H1 (cell line): Measurements from ENCODE around the gene ZPR1. TPM values are rescaled to one million over a fixed set of nuclear protein-coding genes. Genes with fewer than 3 reads are reported as not detected.

Experiments used
- BCL11A ChIP-seq, 2 experiments: IDR thresholded peaks; one replicate each; pipeline ENCODE4 v1.6.1; 2011; ENCODE audit warnings: low read depth in 2 of 2, low read length in 2 of 2, mild to moderate bottlenecking in 2 of 2
- CBX5 ChIP-seq: fragments of 300-800, 300-1000 bp; sonication (generic); IDR thresholded peaks from 2 replicates; pipeline ENCODE4 v1.7.1; 2016; ENCODE audit warnings: antibody characterized with exemption, low read length, low read depth
- JUN ChIP-seq: IDR thresholded peaks from 2 replicates; pipeline ENCODE4 v1.6.1; 2011; ENCODE audit warnings: low read depth, mild to moderate bottlenecking, improper control_type of control experiment, low read length
- JUND ChIP-seq: IDR thresholded peaks from 2 replicates; pipeline ENCODE4 v1.6.1; 2011; ENCODE audit warnings: mild to moderate bottlenecking, improper control_type of control experiment, low read length
- KDM4A ChIP-seq: IDR thresholded peaks from one replicate; pipeline ENCODE4 v1.7.1; 2012; ENCODE audit warnings: low read depth, mild to moderate bottlenecking, moderate library complexity, low read length, inconsistent platforms; ENCODE audit not compliant: severe bottlenecking
- NRF1 ChIP-seq: IDR thresholded peaks from 2 replicates; pipeline ENCODE4 v1.6.1; 2011; ENCODE audit warnings: mild to moderate bottlenecking, low read depth, low read length, improper control_type of control experiment
- RBBP5 ChIP-seq: IDR thresholded peaks from 2 replicates; pipeline ENCODE4 v1.7.1; 2012; ENCODE audit warnings: low read depth, mild to moderate bottlenecking, inconsistent platforms, low read length, moderate library complexity, borderline replicate concordance
- SIRT6 ChIP-seq: IDR thresholded peaks from one replicate; pipeline ENCODE4 v1.7.1; 2012; ENCODE audit warnings: low read length, inconsistent platforms
- SP1 ChIP-seq: IDR thresholded peaks from 2 replicates; pipeline ENCODE4 v1.6.1; 2011; ENCODE audit warnings: low read depth, low read length
- SP4 ChIP-seq: IDR thresholded peaks from 2 replicates; pipeline ENCODE4 v1.6.1; 2012; ENCODE audit warnings: low read length, inconsistent platforms
- TCF12 ChIP-seq: IDR thresholded peaks from 2 replicates; pipeline ENCODE4 v1.6.1; 2011; ENCODE audit warnings: low read depth, mild to moderate bottlenecking, low read length
- polyA plus RNA-seq, 7 experiments: library from polyadenylated mRNA; depleted of rRNA in 3 of 7; stranded (reverse) in 5 of 7; unstranded in 2 of 7; fragments of >200 nt in 5 of 7; fragments of 200-250 nt in 2 of 7; gene quantifications; 1 replicate in 5 of 7; 2 replicates in 1 of 7; 4 replicates in 1 of 7; pipeline versions ENCODE4 v1.2.1 to v1.2.3, GENCODE V29; 2011 to 2013; ENCODE audit warnings: missing spikeins in 2 of 7, mixed read lengths in 2 of 7
- total RNA-seq: library from RNA; stranded (reverse); fragmentation: NEBNext Ultra II Directional; extraction: Animal tissue kit (Norgen Biotek cat#: 25700); gene quantifications from 2 replicates; pipeline ENCODE4 v1.2.1, GENCODE V29; 2021
- TF ChIP-seq, protein P1 (sequence below): fragments of 300-600 bp; sonication (generic); IDR thresholded peaks from 2 replicates; pipeline ENCODE4 v1.7.1; 2012; ENCODE audit warnings: low read length, moderate library complexity, mild to moderate bottlenecking, inconsistent platforms; ENCODE audit not compliant: insufficient replicate concordance

ZPR1 gene
- total and polyA plus RNA-seq, 2 of the 8 experiments (the other 6 are each of a cell fraction or from before 2014, with no cell fraction given), result 36.7 to 70.5 TPM

- TF ChIP-seq, protein P1, sequence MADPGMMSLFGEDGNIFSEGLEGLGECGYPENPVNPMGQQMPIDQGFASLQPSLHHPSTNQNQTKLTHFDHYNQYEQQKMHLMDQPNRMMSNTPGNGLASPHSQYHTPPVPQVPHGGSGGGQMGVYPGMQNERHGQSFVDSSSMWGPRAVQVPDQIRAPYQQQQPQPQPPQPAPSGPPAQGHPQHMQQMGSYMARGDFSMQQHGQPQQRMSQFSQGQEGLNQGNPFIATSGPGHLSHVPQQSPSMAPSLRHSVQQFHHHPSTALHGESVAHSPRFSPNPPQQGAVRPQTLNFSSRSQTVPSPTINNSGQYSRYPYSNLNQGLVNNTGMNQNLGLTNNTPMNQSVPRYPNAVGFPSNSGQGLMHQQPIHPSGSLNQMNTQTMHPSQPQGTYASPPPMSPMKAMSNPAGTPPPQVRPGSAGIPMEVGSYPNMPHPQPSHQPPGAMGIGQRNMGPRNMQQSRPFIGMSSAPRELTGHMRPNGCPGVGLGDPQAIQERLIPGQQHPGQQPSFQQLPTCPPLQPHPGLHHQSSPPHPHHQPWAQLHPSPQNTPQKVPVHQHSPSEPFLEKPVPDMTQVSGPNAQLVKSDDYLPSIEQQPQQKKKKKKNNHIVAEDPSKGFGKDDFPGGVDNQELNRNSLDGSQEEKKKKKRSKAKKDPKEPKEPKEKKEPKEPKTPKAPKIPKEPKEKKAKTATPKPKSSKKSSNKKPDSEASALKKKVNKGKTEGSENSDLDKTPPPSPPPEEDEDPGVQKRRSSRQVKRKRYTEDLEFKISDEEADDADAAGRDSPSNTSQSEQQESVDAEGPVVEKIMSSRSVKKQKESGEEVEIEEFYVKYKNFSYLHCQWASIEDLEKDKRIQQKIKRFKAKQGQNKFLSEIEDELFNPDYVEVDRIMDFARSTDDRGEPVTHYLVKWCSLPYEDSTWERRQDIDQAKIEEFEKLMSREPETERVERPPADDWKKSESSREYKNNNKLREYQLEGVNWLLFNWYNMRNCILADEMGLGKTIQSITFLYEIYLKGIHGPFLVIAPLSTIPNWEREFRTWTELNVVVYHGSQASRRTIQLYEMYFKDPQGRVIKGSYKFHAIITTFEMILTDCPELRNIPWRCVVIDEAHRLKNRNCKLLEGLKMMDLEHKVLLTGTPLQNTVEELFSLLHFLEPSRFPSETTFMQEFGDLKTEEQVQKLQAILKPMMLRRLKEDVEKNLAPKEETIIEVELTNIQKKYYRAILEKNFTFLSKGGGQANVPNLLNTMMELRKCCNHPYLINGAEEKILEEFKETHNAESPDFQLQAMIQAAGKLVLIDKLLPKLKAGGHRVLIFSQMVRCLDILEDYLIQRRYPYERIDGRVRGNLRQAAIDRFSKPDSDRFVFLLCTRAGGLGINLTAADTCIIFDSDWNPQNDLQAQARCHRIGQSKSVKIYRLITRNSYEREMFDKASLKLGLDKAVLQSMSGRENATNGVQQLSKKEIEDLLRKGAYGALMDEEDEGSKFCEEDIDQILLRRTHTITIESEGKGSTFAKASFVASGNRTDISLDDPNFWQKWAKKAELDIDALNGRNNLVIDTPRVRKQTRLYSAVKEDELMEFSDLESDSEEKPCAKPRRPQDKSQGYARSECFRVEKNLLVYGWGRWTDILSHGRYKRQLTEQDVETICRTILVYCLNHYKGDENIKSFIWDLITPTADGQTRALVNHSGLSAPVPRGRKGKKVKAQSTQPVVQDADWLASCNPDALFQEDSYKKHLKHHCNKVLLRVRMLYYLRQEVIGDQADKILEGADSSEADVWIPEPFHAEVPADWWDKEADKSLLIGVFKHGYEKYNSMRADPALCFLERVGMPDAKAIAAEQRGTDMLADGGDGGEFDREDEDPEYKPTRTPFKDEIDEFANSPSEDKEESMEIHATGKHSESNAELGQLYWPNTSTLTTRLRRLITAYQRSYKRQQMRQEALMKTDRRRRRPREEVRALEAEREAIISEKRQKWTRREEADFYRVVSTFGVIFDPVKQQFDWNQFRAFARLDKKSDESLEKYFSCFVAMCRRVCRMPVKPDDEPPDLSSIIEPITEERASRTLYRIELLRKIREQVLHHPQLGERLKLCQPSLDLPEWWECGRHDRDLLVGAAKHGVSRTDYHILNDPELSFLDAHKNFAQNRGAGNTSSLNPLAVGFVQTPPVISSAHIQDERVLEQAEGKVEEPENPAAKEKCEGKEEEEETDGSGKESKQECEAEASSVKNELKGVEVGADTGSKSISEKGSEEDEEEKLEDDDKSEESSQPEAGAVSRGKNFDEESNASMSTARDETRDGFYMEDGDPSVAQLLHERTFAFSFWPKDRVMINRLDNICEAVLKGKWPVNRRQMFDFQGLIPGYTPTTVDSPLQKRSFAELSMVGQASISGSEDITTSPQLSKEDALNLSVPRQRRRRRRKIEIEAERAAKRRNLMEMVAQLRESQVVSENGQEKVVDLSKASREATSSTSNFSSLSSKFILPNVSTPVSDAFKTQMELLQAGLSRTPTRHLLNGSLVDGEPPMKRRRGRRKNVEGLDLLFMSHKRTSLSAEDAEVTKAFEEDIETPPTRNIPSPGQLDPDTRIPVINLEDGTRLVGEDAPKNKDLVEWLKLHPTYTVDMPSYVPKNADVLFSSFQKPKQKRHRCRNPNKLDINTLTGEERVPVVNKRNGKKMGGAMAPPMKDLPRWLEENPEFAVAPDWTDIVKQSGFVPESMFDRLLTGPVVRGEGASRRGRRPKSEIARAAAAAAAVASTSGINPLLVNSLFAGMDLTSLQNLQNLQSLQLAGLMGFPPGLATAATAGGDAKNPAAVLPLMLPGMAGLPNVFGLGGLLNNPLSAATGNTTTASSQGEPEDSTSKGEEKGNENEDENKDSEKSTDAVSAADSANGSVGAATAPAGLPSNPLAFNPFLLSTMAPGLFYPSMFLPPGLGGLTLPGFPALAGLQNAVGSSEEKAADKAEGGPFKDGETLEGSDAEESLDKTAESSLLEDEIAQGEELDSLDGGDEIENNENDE, result no peak
- no peak for TF ChIP-seq JUN
- no peak for TF ChIP-seq SIRT6
- TF ChIP-seq SP4, result no peak
- no peak for TF ChIP-seq RBBP5
- 0 out of 2 replicates have a peak, but pooled peaks have one; percentile 6 for TF ChIP-seq JUND
- no peak for TF ChIP-seq TCF12
- no peak for TF ChIP-seq CBX5
- TF ChIP-seq BCL11A (IDR thresholded peaks at IDR 0.05; ENCODE audit: low read depth in 2 of 2, low read length in 2 of 2), result no peak
- TF ChIP-seq SP1, result no peak
- TF ChIP-seq KDM4A, result no peak
- TF ChIP-seq NRF1, result no peak
Observed at GRCh38 chr11:116731097-116731761, 56.6 kb downstream of the ZPR1 start (continued).
